ENCODE data around the gene TET1. TPM values are rescaled to one million over a fixed set of nuclear protein-coding genes. Genes with fewer than 3 reads are reported as not detected.
"Not testable (repeated sequence)": the region's sequence is repeated elsewhere in the genome, so short reads cannot be mapped to it uniquely, and the experiment has no call there.

The TET1 gene
- total RNA-seq, 1 donor from 2014 or later = 2.3 TPM

- intact Hi-C loops (cut with micrococcal nuclease) = no loop called here
Measured at GRCh38 chr10:68604441-68604840, 44.3 kb downstream of the TET1 start.

DNA sequence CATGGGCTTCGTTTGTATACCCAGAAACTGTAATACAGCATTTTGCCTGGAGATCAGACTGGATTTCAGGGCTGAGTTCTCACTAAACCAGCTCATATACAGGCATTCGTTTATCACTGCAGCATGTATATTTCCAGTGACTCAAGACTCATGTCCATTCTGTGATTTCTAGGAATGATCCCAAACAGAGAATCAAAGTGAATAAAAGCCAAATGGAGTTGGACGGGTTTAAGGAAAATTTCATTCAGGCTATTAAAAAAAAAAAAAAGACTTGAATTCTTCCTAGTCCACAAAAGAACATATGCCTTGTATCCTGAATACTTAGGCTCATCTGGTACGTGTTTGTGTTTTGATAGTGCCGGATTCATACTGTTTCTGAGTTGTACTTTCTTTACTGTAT, 46.8 kb downstream of the TET1 start:
- intact Hi-C loops (cut with micrococcal nuclease) = no loop called here

- intact Hi-C loops (cut with micrococcal nuclease) = not testable (repeated sequence)
Measured at GRCh38 chr10:68610023-68610422, 49.9 kb downstream of the TET1 start.

GRCh38 chr10:68611227-68611626, 51.1 kb downstream of the TET1 start:
- intact Hi-C loops (cut with micrococcal nuclease) = no loop called here

- intact Hi-C loops (cut with micrococcal nuclease) = not testable (repeated sequence)
Measured at GRCh38 chr10:68613974-68614373, 53.8 kb downstream of the TET1 start.

GRCh38 chr10:68617691-68618090, 57.6 kb downstream of the TET1 start:
- intact Hi-C loops (cut with micrococcal nuclease) = not testable (repeated sequence)

GRCh38 chr10:68618234-68618633, 58.1 kb downstream of the TET1 start:
- intact Hi-C loops (cut with micrococcal nuclease) = no loop called here

GRCh38 chr10:68619595-68619994, 59.5 kb downstream of the TET1 start:
- intact Hi-C loops (cut with micrococcal nuclease) = no loop called here

DNA sequence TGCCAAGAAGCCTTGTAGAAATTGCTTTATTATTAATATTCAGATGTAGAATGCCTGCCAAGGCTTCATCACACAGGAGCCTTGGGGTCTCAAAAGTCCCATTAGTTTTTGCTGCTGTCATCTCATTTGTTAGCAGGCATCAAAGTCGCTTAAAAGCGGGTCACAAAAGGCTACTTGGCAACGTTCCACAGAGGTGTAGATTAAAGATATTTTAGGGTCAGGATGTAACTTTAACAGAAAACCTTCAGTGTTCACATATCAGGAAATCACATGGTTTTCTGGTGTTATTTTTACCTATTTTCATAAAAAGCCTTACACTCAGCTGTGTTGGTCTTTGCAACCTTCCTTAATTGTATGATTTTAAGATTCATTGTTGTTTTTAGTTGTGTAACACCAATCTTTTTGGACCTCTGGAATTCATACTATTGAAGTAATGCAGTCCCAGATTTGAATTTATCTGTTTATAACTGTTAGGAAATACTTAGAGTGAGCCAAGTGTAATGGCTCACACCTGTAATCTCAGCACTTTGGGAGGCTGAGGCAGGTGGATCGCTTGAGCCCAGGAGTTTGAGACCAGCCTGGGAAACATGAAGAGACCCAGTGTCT, 65.3 kb downstream of the TET1 start:
- intact Hi-C loops (cut with micrococcal nuclease) = no loop called here

GRCh38 chr10:68628576-68629127, 68.5 kb downstream of the TET1 start:
- intact Hi-C loops (cut with micrococcal nuclease) = no loop called here

DNA sequence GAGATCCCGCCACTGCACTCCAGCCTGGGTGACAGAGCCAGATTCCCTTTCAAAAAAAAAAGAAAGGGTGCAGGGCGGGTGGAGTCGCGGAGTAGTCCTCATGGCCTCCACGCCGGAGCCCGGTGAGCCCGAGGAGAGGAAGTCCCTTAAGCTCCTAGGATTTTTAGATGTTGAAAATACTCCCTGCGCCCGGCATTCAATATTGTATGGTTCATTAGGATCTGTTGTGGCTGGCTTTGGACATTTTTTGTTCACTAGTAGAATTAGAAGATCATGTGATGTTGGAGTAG, 72.1 kb downstream of the TET1 start:
- intact Hi-C loops (cut with micrococcal nuclease) = not testable (repeated sequence)

GRCh38 chr10:68633281-68633680, 73.1 kb downstream of the TET1 start:
- intact Hi-C loops (cut with micrococcal nuclease) = no loop called here

GRCh38 chr10:68633816-68634466, 73.8 kb downstream of the TET1 start:
- intact Hi-C loops (cut with micrococcal nuclease) = no loop called here

- intact Hi-C loops (cut with micrococcal nuclease) = no loop called here
Measured at GRCh38 chr10:68636335-68636734, 76.2 kb downstream of the TET1 start.

DNA sequence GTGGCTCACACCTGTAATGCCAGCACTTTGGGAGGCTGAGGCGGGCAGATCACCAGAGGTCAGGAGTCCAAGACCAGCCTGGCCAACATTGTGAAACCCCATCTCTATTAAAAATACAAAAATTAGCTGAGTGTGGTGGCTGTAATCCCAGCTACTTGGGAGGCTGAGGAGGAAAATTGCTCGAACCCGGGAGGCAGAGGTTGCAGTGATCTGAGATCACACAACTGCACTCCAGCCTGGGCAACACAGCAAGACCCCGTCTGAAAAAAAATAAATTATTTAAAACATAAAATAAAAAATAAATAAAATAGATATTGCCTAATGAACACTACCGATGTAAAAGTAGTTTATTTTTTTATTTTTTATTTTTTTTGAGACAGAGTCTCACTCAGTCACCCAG, 83.4 kb downstream of the TET1 start:
- intact Hi-C loops (cut with micrococcal nuclease) = not testable (repeated sequence)

DNA sequence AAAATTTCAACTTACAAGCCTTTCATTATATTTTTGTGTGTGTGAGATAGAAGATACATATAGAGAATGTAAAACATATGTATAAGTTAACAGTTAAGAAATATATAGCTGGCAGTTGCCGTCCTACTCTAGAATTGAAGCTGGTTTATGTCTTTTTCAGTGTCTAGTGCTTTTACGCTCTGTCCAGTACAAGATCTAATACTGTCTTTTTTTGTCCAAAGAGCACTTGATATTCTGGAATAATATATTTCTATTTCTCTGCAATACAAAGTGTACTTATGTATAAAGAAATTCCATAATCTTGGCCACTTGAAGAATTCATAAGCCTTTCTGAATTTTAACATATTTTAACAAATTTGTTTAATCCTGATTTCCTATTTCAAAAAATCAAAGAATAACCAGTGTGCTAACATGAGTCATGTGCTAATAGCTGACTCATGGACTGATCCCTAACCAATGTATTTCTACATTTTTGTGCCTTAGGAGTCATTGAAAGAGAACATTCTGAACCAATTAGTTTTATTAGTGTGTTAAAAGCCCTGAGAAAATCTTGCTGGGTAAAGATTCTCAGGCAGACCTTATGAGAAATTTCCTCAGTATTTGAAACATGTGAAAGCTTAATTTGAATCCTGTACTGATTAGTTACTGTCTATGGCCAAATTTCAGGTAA, 87.7 kb downstream of the TET1 start:
- intact Hi-C loops (cut with micrococcal nuclease) = no loop called here

DNA sequence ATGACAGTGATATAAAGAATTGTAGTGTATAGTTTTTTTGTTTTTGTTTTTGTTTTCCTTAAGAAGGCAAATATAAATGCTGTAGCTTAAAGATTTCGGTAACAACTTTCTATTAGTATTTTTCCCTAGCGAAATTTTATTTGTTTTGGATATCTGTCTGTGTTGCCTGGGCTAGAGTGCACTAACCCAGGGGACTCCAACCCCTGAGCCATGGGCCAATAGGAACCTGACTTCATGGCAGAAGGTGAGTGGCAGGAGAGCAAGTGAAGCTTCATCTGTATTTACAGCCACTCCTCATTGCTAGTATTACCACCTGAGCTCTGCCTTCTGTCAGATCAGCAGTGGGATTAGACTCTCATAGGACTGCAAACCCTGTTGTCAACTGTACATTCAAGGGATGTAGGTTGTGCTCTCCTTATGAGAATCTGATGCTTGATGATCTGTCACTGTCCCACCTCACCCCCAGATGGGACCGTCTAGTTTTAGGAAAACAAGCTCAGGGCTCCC, 95.5 kb downstream of the TET1 start:
- intact Hi-C loops (cut with micrococcal nuclease) = no loop called here

DNA sequence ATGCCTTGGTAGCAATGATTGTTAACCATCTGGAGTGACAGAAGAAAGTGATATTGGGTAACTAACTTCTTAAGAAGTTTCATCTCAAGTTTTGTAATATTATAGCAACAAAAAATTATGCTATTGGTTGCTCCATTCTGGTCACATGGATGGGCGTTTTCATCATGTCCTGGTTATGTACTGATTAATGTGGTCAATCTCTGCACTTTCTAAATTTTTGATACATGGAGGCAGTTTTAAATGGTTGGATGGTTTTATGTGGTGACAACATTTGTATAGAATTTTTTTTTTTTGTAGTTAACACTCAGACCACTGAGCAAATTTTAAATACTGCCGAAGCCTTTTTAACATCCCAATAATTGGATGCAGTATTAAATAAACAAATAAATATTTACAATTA, 105.7 kb downstream of the TET1 start:
- intact Hi-C loops (cut with micrococcal nuclease) = no loop called here

DNA sequence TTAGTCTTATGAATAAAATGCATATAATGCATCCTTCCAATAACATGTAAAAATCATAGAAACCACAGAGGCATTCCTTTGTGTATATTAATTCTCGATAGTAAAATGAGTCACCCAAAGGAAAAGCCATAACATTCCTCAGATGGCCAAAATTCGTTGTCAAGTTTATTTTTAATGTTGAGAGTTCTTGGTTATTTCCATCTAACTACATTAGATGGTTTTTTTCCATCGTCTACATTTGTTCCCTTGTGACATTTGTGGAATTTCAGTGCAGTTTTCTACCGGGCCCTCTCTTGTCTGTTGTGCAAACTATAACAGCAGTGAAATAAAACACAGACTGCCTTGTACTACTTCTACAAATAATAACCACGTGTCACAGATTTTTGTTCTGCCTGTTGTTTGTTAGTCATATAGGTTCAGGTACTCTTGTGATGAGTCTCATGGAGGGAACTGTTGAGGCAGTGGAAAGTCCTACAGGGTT, 106.2 kb downstream of the TET1 start:
- intact Hi-C loops (cut with micrococcal nuclease) = no loop called here

DNA sequence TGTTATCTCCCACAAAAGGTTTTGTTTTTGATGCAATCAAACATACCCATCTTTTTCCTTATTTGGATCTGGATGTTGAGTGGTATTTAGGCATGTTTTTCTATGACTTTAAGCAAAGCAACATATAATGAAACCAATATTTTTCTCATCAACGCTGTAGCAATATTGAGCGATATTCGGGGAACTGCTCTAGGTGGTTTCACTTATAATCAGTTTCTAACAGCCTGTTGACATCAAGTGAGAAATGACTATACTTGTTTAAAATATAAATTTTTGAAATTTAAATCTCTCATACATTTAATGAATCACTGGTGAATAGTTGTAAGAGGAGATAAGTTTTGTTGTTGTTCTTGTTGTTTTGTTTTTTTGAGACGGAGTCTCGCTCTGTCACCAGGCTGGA, 108.1 kb downstream of the TET1 start:
- intact Hi-C loops (cut with micrococcal nuclease) = no loop called here

DNA sequence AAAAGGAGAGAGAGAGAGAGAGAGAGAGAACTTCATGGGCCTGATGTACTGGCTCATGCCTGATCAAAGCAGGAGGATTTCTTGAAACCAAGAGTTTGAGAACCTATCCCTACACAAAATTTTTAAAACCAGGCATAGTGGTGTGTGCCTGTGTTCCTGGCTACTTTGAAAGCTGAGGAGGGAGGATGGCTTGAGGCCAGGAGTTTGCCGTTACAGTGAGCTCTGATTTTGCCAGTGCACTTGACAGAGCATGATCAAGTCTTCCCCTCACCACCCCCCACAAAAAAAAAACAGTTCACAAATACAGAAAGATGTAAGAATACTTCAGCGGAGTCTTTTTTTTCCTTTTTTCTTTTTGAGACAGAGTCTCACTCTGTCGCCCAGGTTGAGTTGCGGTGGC, 108.8 kb downstream of the TET1 start:
- intact Hi-C loops (cut with micrococcal nuclease) = no loop called here

DNA sequence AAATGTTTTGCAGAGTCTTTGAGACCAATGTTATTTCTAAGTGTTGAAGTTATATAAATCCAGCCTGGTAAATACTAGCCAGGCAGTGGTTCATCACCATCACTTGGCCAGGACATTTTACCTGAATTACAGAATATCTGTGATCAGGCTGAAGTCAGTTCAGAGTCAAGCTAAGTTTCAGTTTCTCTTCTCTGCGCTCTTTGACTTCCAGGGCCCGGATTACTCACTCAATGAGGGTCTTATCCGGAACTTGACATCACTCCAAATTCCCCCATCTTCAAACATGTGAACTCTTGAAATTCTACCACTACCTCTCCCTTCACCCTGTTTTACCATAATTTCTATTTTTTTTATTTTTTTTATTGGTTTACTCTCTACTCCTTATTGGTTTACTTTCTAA, 124.3 kb downstream of the TET1 start:
- intact Hi-C loops (cut with micrococcal nuclease) = no loop called here

Data from T-helper 2 cell treated with Interferon-gamma antibody and Interleukin-4, amounts not matched to agents 100 ng/mL and 5 ng/mL, for 36 hours (primary cell).